SK-N-SH (cell line): ENCODE data around the gene RNF144B. TPM values are rescaled to one million over a fixed set of nuclear protein-coding genes. Genes with fewer than 3 reads are reported as not detected.

Source experiments
- CTCF ChIA-PET: fragments of 300-600, 350-600 bp; formaldehyde crosslinking; extraction: SDS; loops from one replicate; lab custom pipeline; 2021; lab: Yijun Ruan, JAX
- POLR2A ChIA-PET: fragments of 350-600 bp; sonication (Branson Sonifier 250); formaldehyde crosslinking; extraction: SDS; loops from one replicate; lab custom pipeline; 2020; ENCODE audit warnings: antibody characterized with exemption, inconsistent platforms; lab: Yijun Ruan, JAX
- DNase-seq: peaks from one replicate; pipeline ENCODE4 v3.0.0; 2012
- H2AFZ ChIP-seq: fragments of 200-600 bp; sonication (generic); 2 replicates; pipeline ENCODE4 v1.8.1; 2016; ENCODE audit warnings: antibody characterized with exemption, mild to moderate bottlenecking, low read depth
- H3F3A ChIP-seq: fragments of 200-600 bp; sonication (generic); replicated peaks from 2 replicates; pipeline ENCODE3; 2016; ENCODE audit warnings: antibody characterized with exemption, mild to moderate bottlenecking; ENCODE audit not compliant: insufficient read depth
- H3K27ac ChIP-seq, 2 experiments: fragments of 200-500 bp in 1 of 2; fragments of 200-600 bp in 1 of 2; sonication (Bioruptor generic) in 1 of 2; sonication (generic), shearing (Covaris generic) in 1 of 2; 2 replicates each; pipeline versions ENCODE4 v1.5.1 to v1.6.1; 2014 to 2016; ENCODE audit warnings: low read depth in 2 of 2, inconsistent platforms in 1 of 2, low read length in 1 of 2, mild to moderate bottlenecking in 1 of 2, mixed read lengths in 1 of 2
- H3K27me3 ChIP-seq: fragments of 200-600 bp; sonication (generic), shearing (Covaris generic); 2 replicates; pipeline ENCODE4 v1.6.1; 2016; ENCODE audit warnings: mixed run types; ENCODE audit not compliant: insufficient read depth
- H3K36me3 ChIP-seq, 2 experiments: fragments of 200-500 bp in 1 of 2; fragments of 200-600 bp in 1 of 2; sonication (Bioruptor generic) in 1 of 2; sonication (generic) in 1 of 2; replicated peaks in 1 of 2; 2 replicates each; pipeline versions ENCODE3 to v1.5.1; 2014 to 2016; ENCODE audit warnings: low read length in 1 of 2, mild to moderate bottlenecking in 1 of 2; ENCODE audit not compliant: insufficient read depth in 2 of 2, control insufficient read depth in 1 of 2
- H3K4me1 ChIP-seq, 2 experiments: fragments of 200-500 bp in 1 of 2; fragments of 200-600 bp in 1 of 2; sonication (Bioruptor generic) in 1 of 2; sonication (generic), shearing (Covaris generic) in 1 of 2; 2 replicates each; pipeline versions ENCODE4 v1.5.1 to v1.6.1; 2014 to 2016; ENCODE audit warnings: low read depth in 1 of 2, low read length in 1 of 2, mixed run types in 1 of 2; ENCODE audit not compliant: insufficient read depth in 2 of 2, control insufficient read depth in 1 of 2
- H3K4me2 ChIP-seq: fragments of 200-600 bp; sonication (generic), shearing (Covaris generic); 2 replicates; pipeline ENCODE4 v1.6.1; 2017; ENCODE audit warnings: mixed run types
- H3K4me3 ChIP-seq, 2 experiments: fragments of 200-500 bp in 1 of 2; fragments of 200-600 bp in 1 of 2; sonication (Bioruptor generic) in 1 of 2; sonication (generic), shearing (Covaris generic) in 1 of 2; 2 replicates each; pipeline versions ENCODE4 v1.5.1 to v1.8.1; 2014 to 2016; ENCODE audit warnings: low read depth in 2 of 2, inconsistent platforms in 1 of 2, low read length in 1 of 2, mild to moderate bottlenecking in 1 of 2, mixed read lengths in 1 of 2, moderate library complexity in 1 of 2
- H3K79me2 ChIP-seq: fragments of 200-600 bp; sonication (generic); 2 replicates; pipeline ENCODE4 v1.8.1; 2017; ENCODE audit warnings: mild to moderate bottlenecking; ENCODE audit not compliant: insufficient read depth
- H3K9ac ChIP-seq: fragments of 200-600 bp; sonication (generic); 2 replicates; pipeline ENCODE4 v1.6.1; 2017; ENCODE audit warnings: mixed run types
- H3K9me2 ChIP-seq: fragments of 200-600 bp; sonication (generic); 2 replicates; pipeline ENCODE4 v1.6.1; 2017; ENCODE audit warnings: mixed run types
- H3K9me3 ChIP-seq: fragments of 200-600 bp; sonication (generic); 2 replicates; pipeline ENCODE4 v1.6.1; 2017; ENCODE audit warnings: mixed run types, mild to moderate bottlenecking, moderate library complexity
- H4K20me1 ChIP-seq: fragments of 200-600 bp; sonication (generic); 2 replicates; pipeline ENCODE4 v1.6.1; 2017; ENCODE audit warnings: mild to moderate bottlenecking, mixed run types; ENCODE audit not compliant: insufficient read depth
- ELF1 ChIP-seq: IDR thresholded peaks from 2 replicates; pipeline ENCODE4 v1.4.0; 2012
- EP300 ChIP-seq, 2 experiments: IDR thresholded peaks; 2 replicates each; pipeline versions ENCODE4 v1.4.0 to v1.6.1; 2012; ENCODE audit warnings: borderline replicate concordance in 1 of 2, low read depth in 1 of 2, low read length in 1 of 2
- FOSL2 ChIP-seq: IDR thresholded peaks from 2 replicates; pipeline ENCODE4 v1.4.0; 2012; ENCODE audit warnings: low read depth, mild to moderate bottlenecking, moderate library complexity, borderline replicate concordance
- FOXJ3 ChIP-seq: sonication (generic); formaldehyde crosslinking; IDR thresholded peaks from 2 replicates; pipeline ENCODE4 v1.5.1; 2020; ENCODE audit warnings: mild to moderate bottlenecking, missing genetic modification reagents
- GABPA ChIP-seq: IDR thresholded peaks from 2 replicates; pipeline ENCODE4 v1.4.0; 2012; ENCODE audit warnings: low read depth, mild to moderate bottlenecking
- JUND ChIP-seq: IDR thresholded peaks from 2 replicates; pipeline ENCODE4 v1.4.0; 2012
- MAX ChIP-seq: IDR thresholded peaks from 2 replicates; pipeline ENCODE4 v1.4.0; 2012; ENCODE audit warnings: low read depth
- MXI1 ChIP-seq: IDR thresholded peaks from 2 replicates; pipeline ENCODE4 v1.6.1; 2012; ENCODE audit warnings: mild to moderate bottlenecking, low read depth, low read length, improper control_type of control experiment
- NFIC ChIP-seq: IDR thresholded peaks from 2 replicates; pipeline ENCODE4 v1.4.0; 2012; ENCODE audit warnings: borderline replicate concordance
- PBX3 ChIP-seq: IDR thresholded peaks from 2 replicates; pipeline ENCODE4; 2012
- POLR2AphosphoS5 ChIP-seq: IDR thresholded peaks from 2 replicates; pipeline ENCODE4 v1.6.1; 2012; ENCODE audit warnings: low read depth, low read length
- RAD21 ChIP-seq: IDR thresholded peaks from 2 replicates; pipeline ENCODE4 v1.6.1; 2012; ENCODE audit warnings: mild to moderate bottlenecking, low read length
- RXRA ChIP-seq: IDR thresholded peaks from 2 replicates; pipeline ENCODE4 v1.4.0; 2012; ENCODE audit warnings: low read depth, mild to moderate bottlenecking, borderline replicate concordance
- SMC3 ChIP-seq: IDR thresholded peaks from 2 replicates; pipeline ENCODE4 v1.6.1; 2012; ENCODE audit warnings: low read depth, low read length, improper control_type of control experiment
- TEAD4 ChIP-seq: IDR thresholded peaks from 2 replicates; pipeline ENCODE4 v1.4.0; 2012; ENCODE audit warnings: mild to moderate bottlenecking, borderline replicate concordance; ENCODE audit not compliant: insufficient read depth
- YY1 ChIP-seq: IDR thresholded peaks from 2 replicates; pipeline ENCODE4 v1.4.0; 2012; ENCODE audit warnings: low read depth, mild to moderate bottlenecking
- ZBTB33 ChIP-seq: IDR thresholded peaks from 2 replicates; pipeline ENCODE4 v1.4.0; 2012; ENCODE audit warnings: low read depth, borderline replicate concordance
- WGBS: methylation state at CpG from one replicate; pipeline ENCODE4 v1.1.6; 2017; ENCODE audit warnings: low lambda C conversion rate; 5-methylcytosine and 5-hydroxymethylcytosine counted together
- polyA plus RNA-seq, 3 experiments: library from polyadenylated mRNA; depleted of rRNA; stranded (reverse); fragments of >200 nt; gene quantifications; 2 replicates each; pipeline ENCODE4 v1.2.3, GENCODE V29; 2012
- TF ChIP-seq, protein P1 (sequence below): IDR thresholded peaks from 2 replicates; pipeline ENCODE4 v1.4.0; 2012; ENCODE audit warnings: low read depth, borderline replicate concordance
- TF ChIP-seq, protein P2 (sequence below): fragments of 150-350 bp; IDR thresholded peaks from 2 replicates; pipeline ENCODE4 v1.6.1; 2017; ENCODE audit warnings: antibody characterized with exemption, low read length, low read depth, borderline replicate concordance

The RNF144B gene
- polyA plus RNA-seq, 1 of the 3 experiments (the other 2 are of a cell fraction): 1.2 TPM

DNA sequence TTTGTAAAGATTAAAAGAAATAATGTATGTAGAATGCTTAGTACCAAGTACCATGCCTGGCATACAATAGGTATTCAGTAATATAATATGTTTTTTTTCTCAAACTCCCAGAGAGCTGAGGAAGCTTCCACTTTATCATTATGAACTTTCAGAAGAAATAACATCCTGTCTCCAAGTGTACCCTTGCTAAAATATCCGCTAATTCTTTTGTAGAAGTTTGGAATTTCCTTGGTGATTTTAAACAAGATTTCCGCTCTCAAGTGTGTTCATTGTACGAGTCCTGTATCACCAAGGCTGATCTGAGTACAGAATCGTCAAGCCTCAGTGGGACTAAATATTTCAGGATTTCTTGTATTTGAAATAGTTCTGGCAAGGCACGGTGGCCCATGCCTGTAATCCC lies 16.1 kb upstream of the RNF144B start:
- Histone ChIP-seq H4K20me1 (no peaks in the 10 kb centered on the region), H3K36me3 (no peaks in the 10 kb centered on the region), H3F3A (no peaks in the 10 kb centered on the region), H3K4me1 (no peaks in the 10 kb centered on the region), H3K4me3 (no peak overlapping the region)
- WGBS: 64% methylated on average over 5 of the region's 5 CpGs
- TF ChIP-seq FOSL2: no peak
- no peak for TF ChIP-seq TEAD4
- TF ChIP-seq POLR2AphosphoS5: no peak
- TF ChIP-seq NFIC: no peak
- TF ChIP-seq RAD21: no peak
- TF ChIP-seq MAX: no peak
- no peak for TF ChIP-seq ELF1
- no peak for TF ChIP-seq RXRA
- no peak for TF ChIP-seq YY1
- TF ChIP-seq JUND: no peak
- TF ChIP-seq MXI1: no peak
- no peak for TF ChIP-seq SMC3
- no peak for TF ChIP-seq PBX3
- TF ChIP-seq GABPA: no peak
- TF ChIP-seq, all 33 proteins: peak for 0
- Histone ChIP-seq H3K4me2 (no peak overlapping the region), H3K9me2 (no peaks in the 10 kb centered on the region), H3K9ac (no peak overlapping the region), H2AFZ (no peak overlapping the region), H3K9me3 (no peaks in the 10 kb centered on the region), H3K27me3 (no peaks in the 10 kb centered on the region), H3K27ac (no peak overlapping the region), H3K79me2 (no peaks in the 10 kb centered on the region)
- POLR2A ChIA-PET: interaction anchor here (0.6 kb wide), 1 partner anchor 626 kb away, joined by 3 read pairs; no protein-coding TSS in a partner anchor
- no peak for DNase-seq
- CTCF ChIA-PET: no interaction called here

- H3K4me3 ChIP-seq: no peak overlapping the region
- H3F3A ChIP-seq: no peaks in the 10 kb centered on the region
- TF ChIP-seq ZBTB33 (no peak), FOXJ3 (CRISPR knock-in tag) (no peak), RAD21 (no peak), EP300 (IDR thresholded peaks at IDR 0.05; ENCODE audit: borderline replicate concordance in 1 of 2, low read depth in 1 of 2, low read length in 1 of 2) (no peak), PBX3 (no peak)
- TF ChIP-seq, protein P1, sequence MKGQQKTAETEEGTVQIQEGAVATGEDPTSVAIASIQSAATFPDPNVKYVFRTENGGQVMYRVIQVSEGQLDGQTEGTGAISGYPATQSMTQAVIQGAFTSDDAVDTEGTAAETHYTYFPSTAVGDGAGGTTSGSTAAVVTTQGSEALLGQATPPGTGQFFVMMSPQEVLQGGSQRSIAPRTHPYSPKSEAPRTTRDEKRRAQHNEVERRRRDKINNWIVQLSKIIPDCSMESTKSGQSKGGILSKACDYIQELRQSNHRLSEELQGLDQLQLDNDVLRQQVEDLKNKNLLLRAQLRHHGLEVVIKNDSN: no peak
- TF ChIP-seq, protein P2, sequence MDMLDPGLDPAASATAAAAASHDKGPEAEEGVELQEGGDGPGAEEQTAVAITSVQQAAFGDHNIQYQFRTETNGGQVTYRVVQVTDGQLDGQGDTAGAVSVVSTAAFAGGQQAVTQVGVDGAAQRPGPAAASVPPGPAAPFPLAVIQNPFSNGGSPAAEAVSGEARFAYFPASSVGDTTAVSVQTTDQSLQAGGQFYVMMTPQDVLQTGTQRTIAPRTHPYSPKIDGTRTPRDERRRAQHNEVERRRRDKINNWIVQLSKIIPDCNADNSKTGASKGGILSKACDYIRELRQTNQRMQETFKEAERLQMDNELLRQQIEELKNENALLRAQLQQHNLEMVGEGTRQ: no peak
- H3K79me2 ChIP-seq: no peaks in the 10 kb centered on the region
- H3K9me3 ChIP-seq: no peaks in the 10 kb centered on the region
- no peaks in the 10 kb centered on the region for H3K27me3 ChIP-seq
- no peak overlapping the region for H2AFZ ChIP-seq
- no peaks in the 10 kb centered on the region for H3K9me2 ChIP-seq
- WGBS: 36% methylated on average over 2 of the region's 2 CpGs
- ChIA-PET POLR2A (no interaction called here), CTCF (no interaction called here)
- no peak overlapping the region for H3K27ac ChIP-seq
- no peaks in the 10 kb centered on the region for H3K36me3 ChIP-seq
- no peaks in the 10 kb centered on the region for H4K20me1 ChIP-seq
- H3K4me1 ChIP-seq: no peaks in the 10 kb centered on the region
- H3K4me2 ChIP-seq: no peak overlapping the region
- no peak for DNase-seq
- no peak overlapping the region for H3K9ac ChIP-seq
Measured at GRCh38 chr6:18371656-18372055, 15.5 kb upstream of the RNF144B start.
